Osteocyte (in vitro differentiated cells): ENCODE data around the gene DUSP16. TPM values are rescaled to one million over a fixed set of nuclear protein-coding genes. Genes with fewer than 3 reads are reported as not detected.

ENCODE experiments used
- DNase-seq: peaks from one replicate; pipeline ENCODE4 v3.0.0; 2021; ENCODE audit warnings: mixed read lengths; ENCODE audit not compliant: unreplicated experiment; ENCODE audit errors: extremely low spot score
- H3K27ac Mint-ChIP-seq: one replicate; pipeline ENCODE4 v1.8.0; 2021; ENCODE audit warnings: mild to moderate bottlenecking, mixed read lengths; ENCODE audit not compliant: unreplicated experiment
- H3K27me3 Mint-ChIP-seq: one replicate; pipeline ENCODE4 v1.8.0; 2021; ENCODE audit warnings: mixed read lengths; ENCODE audit not compliant: unreplicated experiment
- H3K36me3 Mint-ChIP-seq: one replicate; pipeline ENCODE4 v1.8.0; 2021; ENCODE audit warnings: mixed read lengths; ENCODE audit not compliant: unreplicated experiment
- H3K4me1 Mint-ChIP-seq: one replicate; pipeline ENCODE4 v1.8.0; 2021; ENCODE audit warnings: mixed read lengths; ENCODE audit not compliant: unreplicated experiment
- H3K4me3 Mint-ChIP-seq: one replicate; pipeline ENCODE4 v1.8.0; 2021; ENCODE audit warnings: mild to moderate bottlenecking, moderate library complexity, mixed read lengths; ENCODE audit not compliant: unreplicated experiment
- H3K9me3 Mint-ChIP-seq: one replicate; pipeline ENCODE4 v1.8.0; 2021; ENCODE audit warnings: mixed read lengths; ENCODE audit not compliant: unreplicated experiment
- total RNA-seq: library from RNA; stranded (reverse); gene quantifications from 2 replicates; pipeline ENCODE4 v1.2.1, GENCODE V29; 2021
- TF ChIP-seq, protein P1 (sequence below): fragments of 200-600 bp; sonication (generic); IDR thresholded peaks from 2 replicates; pipeline ENCODE4 v1.5.0; 2021; ENCODE audit warnings: antibody characterized with exemption, mild to moderate bottlenecking, moderate library complexity

DUSP16 gene
- total RNA-seq, 1 donor from 2014 or later: 10.3 TPM

DNA sequence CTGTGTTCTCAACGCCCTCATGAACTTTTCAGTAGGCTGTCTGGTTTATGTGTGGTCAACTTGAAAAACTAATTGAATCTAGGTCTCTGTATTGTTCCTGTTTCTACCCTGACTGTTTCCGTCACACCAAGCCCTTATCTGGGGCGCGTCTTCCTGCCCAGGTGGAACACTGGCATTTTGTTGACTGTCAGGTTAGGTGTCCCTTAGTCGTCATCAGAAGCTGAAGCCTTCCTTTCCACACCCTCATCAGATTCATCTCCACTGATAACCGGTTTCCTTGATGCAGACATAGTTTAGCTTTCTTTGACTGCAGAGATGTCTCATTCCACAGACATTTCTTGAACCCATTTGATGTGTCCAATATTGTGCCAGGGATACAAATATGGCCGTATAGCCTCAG lies 96.5 kb downstream of the DUSP16 start:
- H3K4me1 Mint-ChIP-seq: peaks cover 9% of the 10 kb centered on the region
- no peak overlapping the region for H3K4me3 Mint-ChIP-seq
- TF ChIP-seq, protein P1, sequence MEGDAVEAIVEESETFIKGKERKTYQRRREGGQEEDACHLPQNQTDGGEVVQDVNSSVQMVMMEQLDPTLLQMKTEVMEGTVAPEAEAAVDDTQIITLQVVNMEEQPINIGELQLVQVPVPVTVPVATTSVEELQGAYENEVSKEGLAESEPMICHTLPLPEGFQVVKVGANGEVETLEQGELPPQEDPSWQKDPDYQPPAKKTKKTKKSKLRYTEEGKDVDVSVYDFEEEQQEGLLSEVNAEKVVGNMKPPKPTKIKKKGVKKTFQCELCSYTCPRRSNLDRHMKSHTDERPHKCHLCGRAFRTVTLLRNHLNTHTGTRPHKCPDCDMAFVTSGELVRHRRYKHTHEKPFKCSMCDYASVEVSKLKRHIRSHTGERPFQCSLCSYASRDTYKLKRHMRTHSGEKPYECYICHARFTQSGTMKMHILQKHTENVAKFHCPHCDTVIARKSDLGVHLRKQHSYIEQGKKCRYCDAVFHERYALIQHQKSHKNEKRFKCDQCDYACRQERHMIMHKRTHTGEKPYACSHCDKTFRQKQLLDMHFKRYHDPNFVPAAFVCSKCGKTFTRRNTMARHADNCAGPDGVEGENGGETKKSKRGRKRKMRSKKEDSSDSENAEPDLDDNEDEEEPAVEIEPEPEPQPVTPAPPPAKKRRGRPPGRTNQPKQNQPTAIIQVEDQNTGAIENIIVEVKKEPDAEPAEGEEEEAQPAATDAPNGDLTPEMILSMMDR: no peak
- H3K27ac Mint-ChIP-seq: no peak overlapping the region
- peaks cover 32% of the 10 kb centered on the region for H3K36me3 Mint-ChIP-seq
- H3K9me3 Mint-ChIP-seq: no peaks in the 10 kb centered on the region
- no peaks in the 10 kb centered on the region for H3K27me3 Mint-ChIP-seq
- no peak for DNase-seq

DNA sequence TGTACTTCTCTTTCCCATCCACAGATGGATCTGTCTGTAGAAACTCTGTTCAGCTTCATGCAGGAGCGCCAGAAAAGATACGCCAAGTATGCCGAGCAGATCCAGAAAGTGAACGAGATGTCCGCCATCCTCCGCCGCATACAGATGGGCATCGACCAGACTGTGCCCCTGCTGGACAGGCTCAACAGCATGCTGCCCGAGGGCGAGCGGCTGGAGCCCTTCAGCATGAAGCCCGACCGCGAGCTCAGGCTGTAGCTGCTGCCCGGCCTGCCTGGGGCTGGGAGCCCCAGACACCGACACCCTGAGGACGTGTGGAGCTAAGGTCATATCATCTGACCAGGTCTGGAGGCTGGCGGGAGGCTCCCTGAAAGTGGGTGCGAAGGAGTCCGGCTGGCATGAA lies 97.1 kb downstream of the DUSP16 start:
- Mint-ChIP-seq H3K4me3 (no peak overlapping the region), H3K9me3 (no peaks in the 10 kb centered on the region), H3K27me3 (no peaks in the 10 kb centered on the region), H3K36me3 (peaks cover 26% of the 10 kb centered on the region), H3K4me1 (peaks cover 9% of the 10 kb centered on the region), H3K27ac (no peak overlapping the region)
- no peak for DNase-seq
- TF ChIP-seq, protein P1: no peak

DNA sequence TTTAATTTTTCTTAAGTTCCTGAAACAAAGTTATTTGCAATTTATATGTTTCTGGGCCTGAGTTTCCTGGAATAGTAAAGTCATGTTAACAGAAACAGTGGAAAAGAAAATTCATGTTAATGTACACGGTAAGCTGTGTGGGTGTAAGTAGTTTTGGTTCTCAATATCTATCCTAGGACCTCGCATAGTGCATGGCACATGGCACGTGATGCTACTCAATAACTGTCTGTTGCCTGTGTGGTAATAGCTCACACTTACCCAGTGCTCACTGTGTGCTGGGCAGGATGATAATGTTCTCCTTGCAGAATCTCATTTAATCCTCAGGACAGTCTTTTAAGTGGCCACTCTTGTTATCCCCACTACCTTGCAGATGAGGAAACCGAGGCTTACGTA lies 100.7 kb downstream of the DUSP16 start:
- no peaks in the 10 kb centered on the region for H3K27me3 Mint-ChIP-seq
- H3K4me1 Mint-ChIP-seq: peaks cover 8% of the 10 kb centered on the region
- no peak overlapping the region for H3K4me3 Mint-ChIP-seq
- TF ChIP-seq, protein P1: no peak
- peaks cover 6% of the 10 kb centered on the region for H3K36me3 Mint-ChIP-seq
- DNase-seq: no peak
- no peak overlapping the region for H3K27ac Mint-ChIP-seq
- no peaks in the 10 kb centered on the region for H3K9me3 Mint-ChIP-seq

DNA sequence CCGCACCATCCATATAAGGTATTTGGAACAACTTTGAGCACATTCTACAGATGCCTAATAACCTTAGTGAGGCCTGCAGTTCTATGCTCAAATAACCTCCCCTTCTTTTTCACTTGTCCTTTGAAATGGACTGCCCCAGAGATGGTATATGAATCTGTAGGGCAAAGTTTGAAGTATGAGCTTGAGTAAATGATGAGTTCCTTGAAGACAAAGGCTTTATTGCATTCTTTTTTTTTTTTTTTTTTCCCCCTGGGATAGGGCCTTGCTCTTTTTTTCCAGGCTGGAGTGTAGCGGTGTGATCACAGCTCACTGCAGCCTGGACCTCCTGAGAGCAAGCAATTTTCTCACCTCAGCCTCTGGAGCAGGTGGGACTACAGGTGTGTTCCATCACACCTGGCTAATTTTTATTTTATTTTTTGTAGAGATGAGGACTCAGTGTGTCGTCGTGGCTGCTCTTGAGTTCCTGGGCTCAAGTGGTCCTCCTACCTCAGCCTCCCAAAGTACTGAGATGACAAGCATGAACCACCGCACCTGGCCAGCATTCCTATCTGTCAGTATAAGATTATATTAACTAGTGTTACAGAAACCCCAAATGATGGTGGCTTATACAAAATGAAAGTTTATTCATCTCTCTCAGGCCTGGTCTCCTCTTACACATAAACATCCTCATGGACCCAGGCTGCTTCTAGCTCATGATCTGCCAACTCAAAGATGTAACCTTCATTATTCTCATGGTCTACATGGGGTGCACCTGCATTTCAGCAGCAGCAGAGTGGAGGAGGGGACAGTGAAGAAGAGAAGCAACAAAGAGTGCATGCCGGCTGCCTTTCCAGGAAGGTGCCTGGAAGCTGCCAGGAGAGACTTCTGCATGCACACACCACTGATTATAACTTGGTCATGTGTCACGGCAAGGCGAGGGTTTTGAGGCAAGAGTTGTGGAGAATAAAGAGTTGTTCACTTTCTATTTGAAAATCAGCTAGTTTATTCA lies 101.4 kb downstream of the DUSP16 start:
- Mint-ChIP-seq H3K27me3 (no peaks in the 10 kb centered on the region), H3K9me3 (no peaks in the 10 kb centered on the region), H3K4me1 (peaks cover 12% of the 10 kb centered on the region), H3K27ac (no peak overlapping the region), H3K4me3 (no peak overlapping the region), H3K36me3 (peaks cover 3% of the 10 kb centered on the region)
- TF ChIP-seq, protein P1: no peak
- no peak for DNase-seq

DNA sequence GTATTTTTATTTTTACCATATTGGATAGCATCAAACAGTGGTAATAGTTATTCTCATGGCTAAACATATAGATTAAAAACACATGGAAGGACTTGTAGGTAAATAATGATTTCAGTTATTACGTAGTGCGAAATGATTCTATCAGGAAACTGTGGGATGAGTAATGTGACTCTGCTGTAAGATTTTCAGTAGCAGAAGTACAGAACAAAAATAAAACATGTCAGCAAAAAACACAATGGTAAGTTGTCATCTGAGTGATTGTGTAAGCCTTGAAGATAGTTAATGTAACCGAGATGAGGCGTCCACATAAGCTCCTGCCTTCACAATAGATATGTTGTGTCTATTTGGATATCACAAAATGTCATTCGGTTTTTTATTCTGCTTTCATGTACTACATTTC lies 106.0 kb downstream of the DUSP16 start:
- peaks cover 12% of the 10 kb centered on the region for H3K4me1 Mint-ChIP-seq
- TF ChIP-seq, protein P1: no peak
- H3K27me3 Mint-ChIP-seq: no peaks in the 10 kb centered on the region
- no peak overlapping the region for H3K27ac Mint-ChIP-seq
- no peaks in the 10 kb centered on the region for H3K9me3 Mint-ChIP-seq
- no peak overlapping the region for H3K4me3 Mint-ChIP-seq
- no peaks in the 10 kb centered on the region for H3K36me3 Mint-ChIP-seq
- no peak for DNase-seq
